HG03460 (cell line): ENCODE data around the gene ST6GAL1.

Experiments used
- ATAC-seq: cut with Tn5 transposase; IDR thresholded peaks from one replicate; pipeline ENCODE4 v1.9.1; 2021; ENCODE audit not compliant: unreplicated experiment

ST6GAL1 gene

DNA sequence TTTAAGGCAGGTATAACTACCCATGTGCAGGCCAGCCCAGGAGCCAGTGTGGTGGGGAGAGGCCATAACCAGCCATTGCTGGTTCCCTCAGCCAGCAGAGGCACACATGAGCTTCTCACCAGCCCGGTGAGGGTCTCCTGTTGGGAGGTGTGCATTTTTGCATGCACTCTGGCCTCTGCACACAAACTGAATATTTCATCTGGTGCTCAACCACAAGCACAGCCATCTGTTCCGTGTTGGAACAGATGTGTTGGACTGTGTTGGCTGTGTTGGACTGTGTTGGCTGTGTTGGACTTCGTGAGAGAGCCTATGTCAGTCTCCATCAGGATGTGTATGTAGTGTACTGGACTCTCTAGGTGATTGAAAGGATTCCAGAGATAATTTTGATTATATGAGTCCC, 141.8 kb downstream of the ST6GAL1 start:
- no peak for ATAC-seq

DNA sequence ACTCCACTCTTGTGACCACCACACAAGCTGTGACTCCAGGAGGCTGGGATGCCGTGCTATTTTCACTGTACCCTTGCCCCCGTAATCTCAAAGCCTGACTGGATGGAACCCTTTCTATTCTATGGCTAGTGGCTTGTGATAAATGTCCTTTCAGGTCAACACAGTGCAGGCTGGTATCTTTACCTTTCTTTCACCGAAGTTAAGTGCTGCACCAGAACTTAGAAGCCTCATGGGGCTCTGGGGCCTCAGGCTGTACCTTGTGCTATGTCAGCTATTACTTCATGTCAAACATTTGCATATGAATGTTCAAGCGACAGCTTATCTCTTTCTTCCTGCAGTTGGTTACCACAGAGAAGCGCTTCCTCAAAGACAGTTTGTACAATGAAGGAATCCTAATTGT, 142.2 kb downstream of the ST6GAL1 start:
- ATAC-seq, result no peak

DNA sequence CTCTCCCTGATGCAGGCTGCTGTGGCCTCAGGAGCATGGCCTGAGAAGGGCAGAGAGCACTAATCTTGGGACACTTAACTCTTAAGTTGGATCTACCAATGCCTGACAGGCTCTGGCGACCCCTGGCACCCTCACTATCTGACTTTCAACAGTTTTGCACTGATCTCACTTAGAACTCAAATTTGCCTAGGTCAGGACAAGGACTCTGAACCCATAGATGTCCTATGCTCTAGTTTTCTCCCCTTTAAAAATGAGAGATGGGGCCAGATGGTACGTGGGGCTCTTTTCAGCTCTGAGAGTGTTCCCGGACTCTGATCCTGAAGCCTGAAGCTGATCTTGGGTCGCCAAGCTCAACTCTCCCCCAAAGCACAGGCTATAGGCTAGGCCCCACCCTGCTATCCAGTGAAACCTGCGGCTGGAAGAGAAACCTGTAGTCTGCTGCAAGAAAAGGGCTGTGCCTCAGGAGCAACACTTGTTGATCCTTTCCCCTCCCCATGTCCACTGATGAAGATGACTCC, 143.3 kb downstream of the ST6GAL1 start:
- ATAC-seq, result no peak

DNA sequence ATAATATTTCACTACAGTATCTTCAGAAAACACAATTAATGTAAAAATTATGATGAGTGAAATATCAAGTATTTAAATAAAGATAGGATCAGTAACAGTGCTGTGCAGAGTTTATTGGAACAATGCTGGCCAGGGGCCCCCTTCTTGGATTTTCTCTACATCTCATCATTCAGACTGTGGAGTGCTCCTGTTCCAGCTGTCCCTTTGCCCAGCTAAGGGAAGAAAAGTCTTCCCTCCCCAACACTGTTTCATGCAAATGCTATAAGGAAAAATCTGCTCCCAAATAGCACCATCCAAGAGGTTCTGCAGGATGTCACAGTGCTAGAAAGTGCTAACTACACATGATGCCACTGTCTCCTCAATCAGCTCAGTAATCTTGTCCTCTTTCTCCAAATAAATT, 144.5 kb downstream of the ST6GAL1 start:
- ATAC-seq, result no peak

DNA sequence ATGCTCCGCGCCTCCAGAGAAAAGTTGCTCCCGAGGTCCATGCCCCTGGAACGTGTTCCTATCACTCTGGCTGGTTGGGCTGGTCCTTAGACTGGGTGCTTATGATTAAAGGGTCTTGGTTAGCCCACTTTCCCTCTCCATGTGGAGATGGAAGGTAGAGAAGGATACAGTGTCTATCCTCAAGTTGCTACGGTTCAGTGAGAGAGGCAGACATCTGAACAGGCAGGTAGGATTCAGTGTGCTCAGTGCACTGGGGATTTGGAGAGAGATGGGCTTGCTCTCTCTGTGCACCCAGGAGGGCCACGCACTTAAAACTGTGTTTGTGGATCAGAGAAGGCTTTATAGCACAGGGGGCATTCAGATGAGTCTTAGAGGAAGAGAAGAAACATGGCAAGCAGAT, 146.0 kb downstream of the ST6GAL1 start:
- ATAC-seq, result no peak

DNA sequence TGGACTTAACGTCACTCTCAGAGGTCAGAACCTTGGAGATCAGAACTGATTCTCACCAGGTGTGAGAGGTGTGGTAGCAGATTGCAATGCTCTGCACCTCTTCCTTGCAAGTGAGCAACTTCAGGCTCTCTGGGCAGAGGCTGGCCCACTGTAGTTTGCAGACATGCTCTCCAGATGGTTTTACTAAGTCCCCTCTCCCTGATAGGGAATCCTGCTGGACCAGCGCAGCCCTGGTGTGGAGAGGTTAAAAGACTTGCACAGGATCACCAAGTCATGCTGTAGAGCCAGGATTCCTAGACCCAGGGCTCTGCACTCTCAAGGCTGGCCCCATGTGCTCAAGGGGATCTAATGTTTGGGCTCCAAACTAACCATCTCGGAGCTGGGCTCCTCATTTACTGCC, 146.8 kb downstream of the ST6GAL1 start:
- no peak for ATAC-seq

DNA sequence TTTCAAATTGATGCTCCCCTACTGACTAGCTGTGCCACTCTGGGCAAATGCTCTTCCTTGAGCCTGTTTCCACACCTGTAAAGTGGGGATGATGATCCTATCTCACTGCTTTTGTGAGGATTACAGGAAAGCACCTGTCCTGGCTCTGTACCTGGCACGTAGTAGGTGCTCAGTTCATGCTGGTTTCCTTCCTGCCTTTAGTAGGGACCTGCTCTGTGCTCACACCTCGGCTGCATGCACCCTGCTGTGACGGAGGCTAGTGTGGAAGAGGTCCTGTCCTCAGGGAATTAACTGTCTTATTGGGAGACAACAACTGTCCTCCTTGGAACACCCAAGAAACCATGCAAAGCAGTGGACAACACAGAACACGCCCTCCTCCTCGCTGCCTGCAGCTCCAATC, 147.2 kb downstream of the ST6GAL1 start:
- no peak for ATAC-seq

DNA sequence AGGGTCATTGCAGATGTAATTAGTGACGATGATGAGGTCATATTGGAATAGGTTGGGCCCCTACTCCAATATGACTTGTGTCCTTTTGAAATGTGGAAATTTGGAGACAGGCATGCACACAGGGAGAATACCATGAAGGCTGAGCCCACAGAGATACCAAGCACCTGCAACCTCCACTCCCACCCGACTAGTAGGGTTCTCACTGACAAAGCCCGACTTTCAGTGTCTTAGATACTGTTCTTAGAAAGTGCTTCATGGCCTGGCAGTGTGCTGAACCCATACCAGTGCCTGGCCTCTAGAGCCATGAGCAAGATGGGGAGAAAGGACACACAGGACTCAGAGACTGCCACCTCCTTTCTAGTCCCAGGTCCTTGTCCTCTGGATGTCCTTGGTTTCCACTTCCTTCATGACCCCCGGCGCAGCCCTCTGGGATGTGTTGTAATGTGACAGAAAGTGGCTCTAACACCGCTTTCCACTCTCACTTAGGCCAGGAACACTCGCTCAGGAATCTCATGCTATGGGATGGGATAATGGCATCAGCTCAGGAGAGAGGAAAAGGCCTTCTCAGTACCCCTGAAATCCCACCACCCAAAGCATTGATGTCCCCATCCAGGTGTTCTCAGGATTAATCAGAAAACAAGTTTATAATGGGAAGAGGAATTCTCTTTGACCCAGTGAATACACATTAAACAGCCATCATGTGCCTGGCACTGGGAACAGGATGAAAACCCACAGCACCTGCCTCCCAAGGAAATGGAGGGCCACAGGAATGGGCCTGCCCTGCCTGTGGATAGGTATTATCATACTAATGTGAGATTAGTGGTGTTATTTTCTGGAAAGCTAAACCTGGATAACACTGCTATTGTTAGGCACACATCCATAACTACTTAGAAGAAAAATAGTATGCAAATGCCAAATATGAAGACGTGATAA, 149.0 kb downstream of the ST6GAL1 start:
- ATAC-seq, result no peak

DNA sequence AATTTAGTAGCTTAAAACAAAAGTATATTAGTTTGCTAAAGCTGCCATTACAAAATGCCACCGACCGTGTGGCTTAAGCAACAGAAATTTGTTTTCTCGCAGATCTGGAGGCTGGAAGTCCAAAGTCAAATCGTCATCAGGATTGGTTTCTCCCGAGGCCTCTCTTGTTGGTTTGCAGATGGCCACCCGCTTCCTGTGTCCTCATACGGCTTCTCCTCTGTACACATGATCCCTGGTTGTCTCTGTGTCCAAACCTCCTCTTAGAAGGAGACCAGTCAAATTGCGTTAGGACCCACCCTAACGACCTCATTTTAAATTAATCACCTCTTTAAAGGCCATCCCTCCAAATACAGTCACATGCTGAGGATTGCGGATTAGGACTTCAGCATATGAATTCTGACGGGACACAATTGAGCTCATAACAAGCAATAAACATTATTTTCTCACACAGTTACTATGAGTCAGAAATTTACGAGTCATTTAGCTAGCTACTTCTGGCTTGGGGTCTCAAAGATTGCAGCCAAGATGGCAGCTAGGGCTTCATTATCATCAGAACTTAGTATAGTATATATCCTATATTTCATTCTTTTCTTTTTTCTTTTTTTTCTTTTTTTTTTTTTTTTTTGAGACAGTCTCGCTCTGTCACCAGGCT, 150.6 kb downstream of the ST6GAL1 start:
- no peak for ATAC-seq

DNA sequence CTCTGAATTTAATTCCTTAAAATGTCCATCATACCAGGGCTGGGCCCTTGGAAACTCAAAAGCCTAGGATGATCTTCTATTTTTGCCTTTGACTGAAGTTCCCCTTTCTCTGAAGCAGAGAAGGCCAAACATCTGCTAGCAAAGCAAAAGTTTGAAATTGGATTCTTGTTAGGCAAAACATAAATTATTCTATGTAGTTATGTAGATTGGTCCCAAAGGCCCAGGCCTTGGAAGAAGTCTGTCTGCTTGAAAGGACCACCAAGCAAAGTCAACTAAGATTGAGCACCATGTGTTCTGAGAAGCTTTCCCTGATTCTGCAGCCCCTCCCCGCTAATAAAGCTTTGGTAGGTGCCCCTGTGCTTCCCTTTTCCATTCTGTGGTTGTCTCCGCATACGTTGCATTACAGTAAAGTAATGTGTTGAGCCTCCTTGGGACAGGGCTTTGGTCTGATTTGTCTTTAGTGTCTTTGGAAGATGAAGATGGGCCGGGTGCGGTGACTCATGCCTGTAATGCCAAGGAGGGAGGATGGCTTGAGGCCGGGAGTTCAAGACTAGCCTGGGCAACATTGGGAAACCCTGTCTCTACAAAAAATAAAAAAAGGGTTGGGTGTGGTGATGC, 152.5 kb downstream of the ST6GAL1 start:
- ATAC-seq, result no peak

DNA sequence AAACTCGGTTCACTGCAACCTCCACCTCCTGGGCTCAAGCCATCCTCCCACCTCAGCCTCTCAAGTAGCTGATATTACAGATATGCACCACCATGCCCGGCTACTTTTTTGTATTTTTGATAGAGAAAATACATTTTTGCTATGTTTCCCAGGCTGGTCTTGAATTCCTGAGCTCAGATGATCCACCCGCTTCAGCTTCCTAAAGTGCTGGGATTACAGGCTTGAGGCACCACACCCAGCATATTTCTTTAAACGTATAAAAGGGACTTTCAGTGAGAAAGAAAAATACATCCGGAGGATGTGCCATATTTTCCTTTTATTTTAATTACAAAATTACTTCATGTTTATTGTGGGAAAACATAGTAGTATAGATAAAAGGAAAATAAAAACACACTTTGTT, 153.8 kb downstream of the ST6GAL1 start:
- ATAC-seq, result no peak

DNA sequence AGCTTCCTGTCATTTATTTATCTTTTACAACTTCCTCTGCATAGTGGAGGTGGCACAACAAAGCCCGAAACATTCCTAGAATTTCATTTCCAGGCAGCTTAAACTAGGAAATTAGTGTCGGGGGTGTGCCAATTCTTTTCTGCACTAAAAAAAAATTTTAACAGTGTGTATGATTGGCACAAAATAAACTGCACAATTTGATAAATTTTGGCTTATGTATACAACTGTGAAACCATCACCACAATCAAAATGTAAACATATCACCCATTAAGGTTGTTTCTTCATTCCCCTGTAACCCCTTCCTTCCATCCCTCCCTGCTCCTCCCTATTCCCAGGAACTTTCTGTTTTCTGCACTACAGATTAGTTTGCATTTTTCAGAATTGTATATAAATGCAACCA, 154.3 kb downstream of the ST6GAL1 start:
- no peak for ATAC-seq

DNA sequence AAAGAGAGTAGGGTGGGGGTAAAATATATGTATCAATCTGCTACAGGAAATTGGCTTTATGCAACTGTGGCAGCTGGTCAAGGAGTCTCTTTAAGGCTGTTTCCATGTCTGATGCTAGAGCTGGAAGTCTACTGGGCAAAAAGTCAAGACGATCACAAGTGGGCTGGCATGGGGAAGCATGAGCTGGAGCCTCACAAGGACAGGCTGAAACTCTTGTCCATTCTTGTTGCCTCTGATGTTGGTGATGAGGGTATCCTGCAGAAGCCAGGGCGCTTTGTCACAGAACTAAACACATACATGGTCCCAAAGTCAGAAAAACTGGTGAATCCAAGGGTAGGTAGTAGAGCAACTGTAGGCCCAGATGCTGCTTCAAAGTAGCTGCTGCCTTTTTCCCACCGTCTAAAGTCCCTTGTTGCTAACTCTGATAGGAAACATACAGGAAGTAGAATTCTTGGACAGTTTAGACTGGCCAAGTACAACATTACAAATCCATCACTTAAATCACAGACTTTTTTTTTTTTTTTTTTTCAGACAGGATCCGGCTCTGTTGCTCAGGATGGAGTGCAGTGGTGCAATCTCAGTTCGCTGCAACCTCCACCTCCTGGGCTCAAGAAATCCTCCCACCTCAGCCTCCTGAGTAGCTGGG, 154.8 kb downstream of the ST6GAL1 start:
- no peak for ATAC-seq

DNA sequence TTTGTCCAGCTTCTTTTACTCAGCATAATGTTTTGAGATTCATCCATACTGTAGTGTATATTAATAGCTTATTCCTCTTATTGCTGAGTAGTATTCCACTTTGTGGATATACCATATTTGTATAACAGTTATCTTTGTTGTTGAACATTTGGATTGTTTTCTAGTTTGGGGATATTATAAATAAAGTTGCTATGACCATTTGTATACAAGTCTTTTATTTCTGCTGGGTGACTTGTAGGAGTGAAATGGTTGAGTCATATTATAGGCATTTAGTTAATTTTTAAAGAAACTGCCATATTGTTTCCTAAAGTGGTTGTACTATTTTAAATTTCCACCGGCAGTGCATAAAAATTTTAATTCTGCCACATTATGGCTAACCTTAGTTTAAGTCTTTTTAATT, 155.6 kb downstream of the ST6GAL1 start:
- no peak for ATAC-seq

DNA sequence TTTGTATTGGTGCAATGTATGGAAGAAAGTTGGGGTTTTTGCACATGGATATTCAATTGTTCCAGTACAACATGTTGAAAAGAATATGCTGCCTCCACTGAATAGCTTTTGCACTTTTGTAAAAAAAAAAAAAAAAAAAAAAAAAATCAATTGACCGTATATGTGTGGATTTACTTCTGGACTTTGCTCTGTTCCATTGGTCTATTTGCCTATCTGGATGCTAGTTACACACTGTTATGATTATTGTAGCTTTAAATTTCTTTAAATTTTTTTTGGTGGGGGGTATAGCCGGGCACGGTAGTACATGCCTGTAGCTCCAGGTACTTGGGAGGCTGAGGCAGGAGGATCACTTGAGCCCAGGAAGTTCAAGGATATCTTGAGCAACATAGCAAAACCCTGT, 156.5 kb downstream of the ST6GAL1 start:
- ATAC-seq, result no peak

DNA sequence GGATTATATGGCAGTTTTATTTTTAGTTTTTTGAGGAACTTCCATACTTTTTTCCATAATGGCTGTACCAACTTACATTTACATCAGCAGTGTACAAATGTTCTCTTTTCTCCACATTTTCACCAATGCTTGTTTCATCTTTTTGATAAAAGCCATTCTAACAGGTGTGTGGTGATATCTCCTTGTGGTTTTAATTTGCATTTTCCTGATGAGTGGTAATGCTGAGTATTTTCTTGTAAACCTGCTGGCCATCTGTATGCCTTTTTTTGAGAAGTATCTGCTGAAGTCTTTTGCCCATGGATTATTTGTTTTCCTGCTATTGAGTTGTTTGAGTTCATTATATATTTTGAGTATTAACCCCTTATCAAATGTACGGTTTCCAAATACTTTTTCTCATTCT, 158.4 kb downstream of the ST6GAL1 start:
- no peak for ATAC-seq

DNA sequence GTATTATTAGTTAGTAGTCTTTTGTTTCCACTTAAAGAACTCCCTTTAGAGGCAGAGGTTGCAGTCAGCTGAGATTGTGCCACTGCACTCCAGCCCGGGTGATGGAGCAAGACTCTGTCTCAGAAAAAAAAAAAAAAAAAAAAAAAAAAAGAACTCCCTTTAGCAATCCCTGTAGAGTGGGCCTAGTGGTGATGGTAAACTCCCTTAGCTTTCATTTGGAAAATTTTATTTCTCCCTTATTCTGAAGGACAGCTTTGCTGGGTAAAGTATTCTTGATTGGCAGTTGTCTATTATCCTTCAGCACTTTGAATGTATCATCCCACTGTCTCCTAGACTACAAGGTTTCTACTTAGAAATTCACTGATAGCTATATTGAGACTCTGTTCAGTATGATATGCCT, 163.0 kb downstream of the ST6GAL1 start:
- no peak for ATAC-seq

DNA sequence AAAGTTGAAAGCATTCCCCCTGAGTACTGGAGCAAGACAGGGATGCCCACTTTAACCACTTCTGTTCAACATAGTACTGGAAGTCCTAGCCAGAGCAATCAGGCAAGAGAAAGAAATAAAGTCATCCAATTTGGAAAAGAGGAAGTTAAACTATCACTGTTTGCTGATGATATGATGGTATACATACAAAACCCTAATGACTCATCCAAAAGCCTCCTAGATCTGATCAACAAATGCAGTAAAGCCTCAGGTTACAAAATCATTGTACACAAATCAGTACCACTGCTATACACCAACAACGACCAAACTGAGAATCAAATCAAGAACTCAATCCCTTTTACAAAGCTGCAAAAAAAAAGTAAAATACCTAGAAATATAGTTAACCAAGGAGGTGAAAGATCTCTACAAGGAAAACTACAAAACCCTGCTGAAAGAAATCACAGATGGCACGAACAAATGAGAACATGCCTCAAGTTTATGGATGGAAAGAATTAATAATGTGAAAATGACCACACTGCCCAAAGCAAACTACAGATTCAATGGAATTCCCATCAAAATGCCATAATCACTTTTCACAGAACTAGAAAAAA, 168.7 kb downstream of the ST6GAL1 start:
- ATAC-seq, result no peak

DNA sequence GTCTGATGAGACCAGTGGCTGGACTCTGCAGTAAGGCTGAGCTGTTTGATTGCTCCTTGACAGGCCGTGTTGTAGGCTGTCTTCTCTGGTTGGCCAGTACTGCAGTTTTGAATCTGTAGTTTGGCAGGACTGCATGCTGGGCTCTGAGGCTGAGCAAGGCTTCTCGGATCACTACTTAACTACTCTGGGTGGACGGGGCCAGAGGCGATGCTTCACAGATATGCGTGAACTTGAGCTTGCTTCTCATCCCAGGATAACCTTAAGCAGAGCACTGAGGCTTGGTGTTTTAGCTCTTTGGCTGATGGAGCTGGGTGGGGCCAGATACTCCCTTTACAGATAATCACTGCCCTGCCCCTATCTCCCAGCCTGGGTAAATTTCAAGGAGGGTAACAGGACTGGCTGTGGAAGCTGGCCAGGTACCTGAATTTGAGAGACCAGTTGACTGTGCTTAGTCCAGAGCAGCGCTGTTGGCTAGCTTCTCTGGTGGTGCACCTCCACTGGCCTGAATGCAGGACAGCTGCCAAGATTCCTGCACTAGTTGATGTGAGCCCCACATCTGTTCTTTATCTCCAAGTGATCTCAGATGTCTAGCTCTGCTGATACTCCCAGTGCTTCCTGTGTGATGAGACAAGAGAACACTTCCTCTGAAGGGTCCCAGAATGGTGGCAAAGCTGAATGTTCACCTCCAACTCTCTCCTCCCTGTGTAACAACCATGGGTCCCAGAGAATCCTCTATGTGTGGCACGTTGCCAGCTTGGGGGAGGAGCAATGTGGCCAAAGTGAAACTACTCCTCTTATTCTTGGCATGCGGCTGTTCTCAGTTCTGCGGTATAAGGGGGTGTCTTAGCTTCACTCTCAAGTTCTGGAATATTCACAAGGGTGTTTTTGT, 171.1 kb downstream of the ST6GAL1 start:
- peak; percentile 59 for ATAC-seq

DNA sequence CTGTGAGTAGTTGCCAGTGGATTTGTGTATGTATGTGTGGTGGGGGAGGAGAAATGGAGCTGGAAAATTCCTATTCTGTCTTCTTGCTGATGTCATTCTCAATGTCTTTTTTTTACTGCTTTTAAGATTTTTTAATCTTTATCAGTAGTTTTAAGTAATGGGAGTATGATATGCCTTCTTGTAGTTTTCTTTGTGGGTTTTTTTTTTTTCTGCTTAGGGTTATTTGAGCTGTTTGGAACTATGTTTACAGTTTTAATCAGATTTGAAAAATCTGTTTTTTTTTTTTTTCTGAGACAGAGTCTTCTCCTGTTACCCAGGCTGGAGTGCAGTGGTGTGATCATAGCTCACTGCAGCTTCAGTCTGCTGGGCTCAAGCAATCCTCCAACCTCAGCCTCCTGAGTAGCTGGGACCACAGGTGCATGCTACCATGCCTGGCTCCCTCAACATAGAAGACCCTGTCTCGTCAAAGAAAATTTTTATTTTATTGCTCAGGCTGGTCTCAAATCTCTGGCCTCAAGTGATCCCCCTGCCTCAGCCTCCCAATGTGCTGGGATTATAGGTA, 171.8 kb downstream of the ST6GAL1 start:
- ATAC-seq, result no peak
